Right renal cortex interstitium (tissue), 3 donors: Measurements from ENCODE around the gene POLR2J. TPM values are rescaled to one million over a fixed set of nuclear protein-coding genes. Genes with fewer than 3 reads are reported as not detected.
"Not testable (repeated sequence)": the region's sequence is repeated elsewhere in the genome, so short reads cannot be mapped to it uniquely, and the experiment has no call there.

Experiments
- DNase-seq, 3 donors: peaks; one replicate each; pipeline ENCODE4 v3.0.0-alpha.2; 2013; ENCODE audit warnings: low read depth in 3 of 3, low spot score in 2 of 3
- polyA plus RNA-seq, 3 donors: library from polyadenylated mRNA; unstranded; fragments of 120-200 nt; gene quantifications; one replicate each; pipeline ENCODE4 v1.2.1, GENCODE V29; 2013; ENCODE audit not compliant: insufficient read length in 3 of 3

Gene POLR2J
- polyA plus RNA-seq, 3 donors: 25.4 to 28.1 (median 25.6) TPM

GRCh38 chr7:102496861-102497260 lies 18.1 kb upstream of the POLR2J start:
- DNase-seq: not testable (repeated sequence)

DNA sequence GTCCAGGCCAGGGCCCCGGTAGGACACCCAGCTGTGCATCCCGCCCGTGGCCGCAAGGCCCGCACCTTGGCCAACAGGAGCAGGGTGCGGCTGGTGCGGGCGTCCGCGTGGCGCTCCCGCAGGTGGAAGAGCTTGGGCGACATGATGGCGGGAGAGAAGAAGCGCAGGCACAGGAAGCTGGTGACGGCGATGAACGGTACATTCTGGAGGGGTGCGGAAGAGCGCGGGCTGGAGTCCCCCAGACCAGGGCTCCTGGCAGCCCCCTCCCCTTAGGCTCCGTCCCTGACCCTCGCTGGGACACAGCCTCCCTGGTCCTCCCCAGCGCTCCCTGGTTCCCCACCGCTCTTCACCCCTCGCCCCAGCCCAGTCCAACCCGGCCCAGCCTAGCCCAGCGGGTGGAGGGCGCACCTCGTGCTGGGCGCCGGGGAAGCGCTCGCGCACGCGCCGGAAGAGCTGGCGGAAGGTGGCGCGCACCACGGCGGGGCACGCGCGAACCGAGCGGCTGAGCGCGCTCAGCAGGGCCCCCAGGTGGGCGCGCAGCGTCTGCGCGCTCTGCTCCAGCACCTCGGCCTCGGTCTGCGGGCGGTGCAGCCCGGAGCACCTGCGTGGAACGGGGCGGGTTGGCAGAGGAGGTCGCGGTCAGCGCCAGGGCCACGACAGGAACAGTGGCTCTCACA lies 15.9 kb upstream of the POLR2J start:
- not testable (repeated sequence) for DNase-seq

DNA sequence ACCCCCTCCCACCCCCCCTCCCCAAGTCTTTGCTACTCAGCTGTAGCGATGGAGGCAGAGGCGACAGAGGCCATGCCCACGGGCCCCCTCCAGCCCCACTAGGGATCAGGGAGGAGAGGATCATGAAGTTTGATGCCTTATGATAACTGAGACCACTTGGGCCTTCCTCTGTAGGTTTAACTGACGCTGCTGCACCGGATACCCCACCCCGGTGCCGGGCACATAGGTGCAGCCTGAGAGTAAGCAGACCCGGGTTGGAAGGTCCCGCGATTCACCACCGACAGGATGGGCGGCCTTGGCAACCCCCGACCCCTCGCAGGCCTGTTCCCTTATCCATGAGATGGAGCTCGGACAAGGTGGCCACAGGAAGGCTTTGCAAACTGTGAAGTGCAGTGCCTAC lies 15.3 kb upstream of the POLR2J start:
- not testable (repeated sequence) for DNase-seq

DNA sequence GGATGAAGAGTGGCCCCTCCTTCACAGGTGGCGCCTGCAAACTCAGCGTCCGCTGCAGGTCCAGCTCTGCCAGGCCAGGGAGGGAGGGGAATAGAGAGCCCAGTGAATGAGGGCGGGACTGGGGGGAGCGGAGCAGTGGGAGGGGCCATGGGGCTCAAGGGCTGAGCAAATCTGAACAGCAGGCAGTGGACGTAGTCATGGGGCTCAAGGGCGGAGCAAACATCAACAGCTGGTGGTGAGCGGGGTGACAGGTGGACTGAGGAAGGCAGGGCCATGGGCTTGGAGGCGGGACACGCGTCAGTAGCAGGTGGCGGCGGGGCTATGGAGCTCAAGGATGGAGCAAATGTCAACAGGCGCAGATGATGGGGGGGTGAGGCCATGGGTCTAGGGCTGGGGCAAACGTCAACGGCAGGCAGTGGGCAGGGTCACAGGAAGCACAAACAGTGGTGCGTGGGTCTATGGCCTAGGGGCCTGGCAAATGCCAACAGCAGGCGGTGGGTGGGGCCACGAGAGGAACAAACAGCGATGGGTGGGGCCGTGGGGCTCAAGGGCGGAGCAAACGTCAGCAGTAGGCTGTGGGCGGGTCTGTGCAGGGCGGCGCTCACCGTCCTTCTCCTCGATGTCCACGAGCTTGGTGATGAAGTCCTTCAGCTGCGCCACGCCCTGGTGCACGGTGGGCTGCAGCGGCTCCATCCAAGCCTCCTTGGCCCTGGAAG lies 14.7 kb upstream of the POLR2J start:
- not testable (repeated sequence) for DNase-seq

GRCh38 chr7:102490529-102491075 lies 11.9 kb upstream of the POLR2J start:
- DNase-seq: not testable (repeated sequence)

DNA sequence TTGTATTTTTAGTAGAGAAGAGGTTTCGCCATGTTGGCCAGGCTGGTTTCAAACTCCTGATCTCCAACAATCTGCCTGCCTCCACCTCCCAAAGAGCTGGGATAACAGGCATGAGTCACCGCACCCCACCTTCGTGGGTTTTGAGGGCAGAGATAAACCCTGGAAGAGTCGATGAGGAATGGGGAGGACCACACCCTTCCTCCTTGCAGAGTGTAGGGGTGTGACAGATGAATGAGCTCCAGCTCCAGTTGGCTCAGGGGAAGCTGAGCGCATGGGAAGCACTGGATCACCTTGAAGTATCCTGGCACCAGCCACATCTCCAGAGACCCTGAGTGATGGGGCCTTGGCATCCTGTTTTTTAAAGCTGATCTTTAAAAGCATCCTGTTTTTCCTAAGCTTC lies 5.6 kb upstream of the POLR2J start:
- DNase-seq: not testable (repeated sequence)

DNA sequence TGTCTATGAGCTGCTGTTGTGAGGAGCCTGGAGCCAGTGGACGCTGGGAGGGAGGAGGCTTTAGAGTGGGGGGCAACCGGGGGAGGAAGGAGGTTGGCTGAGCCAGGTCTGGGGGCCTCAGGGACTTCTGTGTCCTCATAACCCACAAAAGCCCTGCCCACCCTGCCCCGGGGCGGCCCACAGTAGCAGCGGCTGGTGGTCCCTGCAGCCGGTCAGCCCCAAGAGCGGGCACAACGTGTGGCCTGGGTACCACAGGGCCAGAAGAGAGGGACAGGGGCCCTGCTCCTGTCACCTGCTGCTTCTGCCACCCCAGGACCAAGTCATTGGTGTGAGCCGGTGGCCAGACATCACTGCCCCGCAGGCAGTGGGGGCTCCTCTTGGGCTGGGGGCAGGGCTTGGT lies 3.2 kb upstream of the POLR2J start:
- not testable (repeated sequence) for DNase-seq

GRCh38 chr7:102479982-102480637 lies 1.4 kb upstream of the POLR2J start:
- DNase-seq: not testable (repeated sequence)

- DNase-seq: not testable (repeated sequence)
These were observed 475 bp upstream of the POLR2J start for GRCh38 chr7:102479209-102479584.

- not testable (repeated sequence) for DNase-seq
These were observed 3.8 kb downstream of the POLR2J start for GRCh38 chr7:102474736-102475435.

- not testable (repeated sequence) for DNase-seq
These were observed 4.6 kb downstream of the POLR2J start for GRCh38 chr7:102474116-102474515.

- no peak for DNase-seq
These were observed 5.3 kb downstream of the POLR2J start for GRCh38 chr7:102473271-102473991.

DNA sequence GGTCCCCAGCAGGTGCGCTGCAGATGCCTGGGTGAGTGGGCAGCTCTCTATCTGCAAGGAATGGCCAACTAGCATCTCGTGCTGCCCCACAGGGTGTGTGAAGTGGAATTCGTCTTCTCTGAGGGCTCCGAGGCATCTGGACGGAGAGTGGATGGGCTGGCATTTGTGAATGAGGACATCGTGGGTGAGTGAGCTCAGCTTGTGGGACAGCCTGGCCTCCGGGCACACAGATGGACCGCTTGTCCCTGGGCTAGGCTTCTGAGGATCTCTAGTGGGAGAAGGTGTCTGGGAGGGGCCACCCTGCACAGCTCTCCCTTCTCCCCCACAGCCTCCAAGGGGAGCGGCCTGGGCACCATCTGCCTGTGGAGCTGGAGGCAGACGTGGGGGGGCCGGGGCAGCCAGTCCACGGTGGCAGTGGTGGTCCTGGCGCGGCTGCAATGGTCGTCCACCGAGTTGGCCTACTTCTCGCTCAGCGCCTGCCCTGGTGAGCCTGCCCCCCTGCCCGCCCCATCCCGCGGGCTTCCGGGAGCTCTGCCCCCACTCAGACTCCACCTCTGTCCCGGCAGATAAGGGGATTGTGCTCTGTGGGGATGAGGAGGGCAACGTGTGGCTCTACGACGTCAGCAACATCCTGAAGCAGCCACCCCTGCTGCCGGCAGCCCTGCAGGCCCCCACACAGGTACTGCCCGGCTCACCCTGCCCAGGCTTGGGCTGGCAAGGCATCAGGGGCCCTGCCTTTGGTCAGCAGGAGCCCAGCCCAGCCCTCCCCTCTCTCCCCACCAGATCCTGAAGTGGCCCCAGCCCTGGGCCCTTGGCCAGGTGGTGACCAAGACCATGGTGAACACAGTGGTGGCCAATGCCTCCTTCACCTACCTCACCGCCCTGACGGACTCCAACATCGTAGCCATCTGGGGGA lies 6.3 kb downstream of the POLR2J start:
- no peak for DNase-seq

DNA sequence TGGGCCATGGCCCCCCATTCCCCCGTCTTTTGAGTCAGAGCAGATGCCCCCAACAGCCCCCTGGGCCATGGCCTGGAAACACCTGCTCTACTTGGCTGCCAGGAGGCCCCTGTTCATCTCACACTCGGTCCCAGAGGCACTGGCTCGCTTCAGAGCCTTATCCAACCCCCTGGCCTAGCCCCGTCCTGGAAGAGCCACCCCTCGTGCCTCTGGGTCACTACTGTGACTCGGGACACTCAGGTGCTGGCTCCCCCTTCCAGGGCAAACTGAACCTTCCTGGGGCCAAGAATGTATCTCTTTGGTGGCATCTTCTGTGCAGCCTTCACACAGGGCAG lies 7.0 kb downstream of the POLR2J start:
- DNase-seq: no peak

DNA sequence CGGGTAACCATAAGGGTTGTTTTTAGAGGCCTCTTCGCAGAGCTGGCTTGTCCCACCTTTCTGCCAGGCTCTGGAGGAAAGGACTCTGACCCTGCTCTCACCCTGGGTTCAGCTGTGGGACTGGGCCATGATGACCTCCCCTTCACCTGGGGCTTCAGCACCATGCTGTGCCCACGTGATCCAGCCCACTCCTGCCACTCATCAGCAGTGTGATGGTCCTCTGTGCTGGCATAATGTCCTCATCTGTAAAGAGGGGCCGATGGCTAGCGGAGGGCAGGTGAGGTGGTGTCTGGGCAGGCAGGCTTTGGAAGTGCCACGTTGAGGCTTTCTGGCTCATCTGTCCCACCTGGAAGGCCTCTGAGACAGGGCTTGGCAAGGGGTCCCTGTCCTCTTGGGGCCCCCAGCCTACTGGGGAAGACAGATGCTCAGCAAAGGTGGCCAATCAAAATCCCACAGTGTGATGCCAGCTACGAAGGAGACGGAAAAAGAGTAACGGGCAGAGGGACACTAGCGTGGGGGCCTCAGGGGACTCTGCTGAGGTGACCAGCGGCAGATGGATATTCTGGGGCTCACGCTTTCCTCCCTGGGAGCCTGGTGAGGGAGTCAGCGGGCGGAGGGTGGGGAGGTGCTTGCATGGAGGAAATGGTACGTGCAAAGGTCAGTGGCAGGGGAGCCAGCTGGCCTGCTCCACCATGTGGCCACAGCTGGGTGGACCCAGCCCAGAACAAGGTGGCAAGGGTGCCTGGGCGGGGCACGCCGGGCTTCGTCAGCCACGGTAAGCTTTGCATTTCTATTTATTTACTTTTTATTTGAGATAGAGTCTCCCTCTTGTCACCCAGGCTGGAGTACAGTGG lies 8.5 kb downstream of the POLR2J start:
- no peak for DNase-seq

GRCh38 chr7:102469351-102469971 lies 9.3 kb downstream of the POLR2J start:
- DNase-seq: no peak

DNA sequence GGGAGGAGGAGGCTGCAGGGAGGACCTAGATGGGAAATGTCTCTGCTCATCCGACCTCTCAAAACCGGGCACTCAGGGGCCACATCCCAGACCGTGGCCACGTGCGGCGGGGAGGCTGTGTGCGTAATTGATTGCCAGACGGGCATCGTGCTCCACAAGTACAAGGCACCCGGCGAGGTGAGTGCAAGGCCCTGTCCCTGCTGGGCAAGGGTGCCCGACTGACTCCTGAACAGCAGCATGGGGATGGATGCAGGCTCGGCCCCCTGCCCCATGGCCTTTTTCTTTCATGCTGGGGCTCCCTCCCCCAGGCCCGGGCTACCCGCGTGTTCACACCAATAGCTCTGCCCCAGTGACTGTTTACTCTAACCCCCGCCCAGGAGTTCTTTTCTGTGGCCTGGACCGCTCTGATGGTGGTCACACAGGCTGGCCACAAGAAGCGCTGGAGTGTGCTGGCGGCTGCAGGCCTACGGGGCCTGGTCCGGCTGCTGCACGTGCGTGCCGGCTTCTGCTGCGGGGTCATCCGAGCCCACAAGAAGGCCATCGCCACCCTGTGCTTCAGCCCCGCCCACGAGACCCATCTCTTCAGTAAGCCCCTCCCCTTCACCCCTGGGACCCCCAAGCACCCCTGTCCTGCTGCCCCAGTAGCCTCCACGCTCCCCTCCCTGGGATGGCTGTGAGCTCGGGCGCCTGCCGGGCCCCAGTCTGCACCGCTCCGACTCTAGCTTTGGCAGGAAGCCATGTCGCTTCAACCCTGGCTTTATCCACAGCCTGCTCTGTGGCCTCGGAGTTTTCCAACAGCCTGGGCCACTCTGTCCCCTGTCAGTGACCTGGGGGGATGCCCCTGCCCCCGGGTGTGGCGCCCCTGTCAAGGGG lies 10.0 kb downstream of the POLR2J start:
- no peak for DNase-seq
